Measurements from ENCODE around the gene PKD2. TPM values are rescaled to one million over a fixed set of nuclear protein-coding genes. Genes with fewer than 3 reads are reported as not detected.
A peak's percentile ranks its signal among the peaks of the same experiment; 100 is the strongest.

PKD2 gene
- total RNA-seq, 2 donors from 2014 or later: 254 to 259 TPM

- Histone ChIP-seq H3K4me1 (ENCODE audit: control insufficient read depth in 1 of 2, low read depth in 2 of 2) (peaks cover 5 to 38% of the 10 kb centered on the region in 2 donors), H3K9me3 (no peaks in the 10 kb centered on the region), H3K36me3 (peaks cover 22% of the 10 kb centered on the region), H3K27ac (no peak overlapping the region), H3K27me3 (replicated peaks; ENCODE audit: insufficient read depth) (no peaks in the 10 kb centered on the region), H3K4me3 (no peak overlapping the region)
- ATAC-seq (ENCODE audit: insufficient number of reproducible peaks, low FRiP score, low read depth) (no peak), DNase-seq (ENCODE audit: low spot score) (no peak)
- no peak for TF ChIP-seq CTCF (IDR thresholded peaks at IDR 0.05)
Observed at GRCh38 chr4:88027611-88028608, 20.5 kb downstream of the PKD2 start.

- peak overlapping the region in 1 of 2 donors; percentile 2 for H3K27ac ChIP-seq
- ATAC-seq (ENCODE audit: insufficient number of reproducible peaks, low FRiP score, low read depth): no peak
- peaks cover 5 to 32% of the 10 kb centered on the region in 2 donors for H3K4me1 ChIP-seq (ENCODE audit: control insufficient read depth in 1 of 2, low read depth in 2 of 2)
- DNase-seq (ENCODE audit: low spot score): no peak
- H3K9me3 ChIP-seq: no peaks in the 10 kb centered on the region
- no peak for TF ChIP-seq CTCF (IDR thresholded peaks at IDR 0.05)
- H3K36me3 ChIP-seq: peaks cover 23% of the 10 kb centered on the region
- H3K4me3 ChIP-seq: no peak overlapping the region
- no peaks in the 10 kb centered on the region for H3K27me3 ChIP-seq (replicated peaks; ENCODE audit: insufficient read depth)
Observed at GRCh38 chr4:88028946-88029345, 21.5 kb downstream of the PKD2 start.

GRCh38 chr4:88029556-88029955 lies 22.1 kb downstream of the PKD2 start:
- peak overlapping the region; percentile 2 to 7 for H3K27ac ChIP-seq

GRCh38 chr4:88030565-88031310 lies 23.3 kb downstream of the PKD2 start:
- no peak overlapping the region for H3K4me3 ChIP-seq
- peaks cover 30% of the 10 kb centered on the region for H3K36me3 ChIP-seq
- no peaks in the 10 kb centered on the region for H3K9me3 ChIP-seq
- ATAC-seq (ENCODE audit: insufficient number of reproducible peaks, low FRiP score, low read depth): no peak
- no peak for DNase-seq (ENCODE audit: low spot score)
- no peak overlapping the region for H3K27ac ChIP-seq
- TF ChIP-seq CTCF (IDR thresholded peaks at IDR 0.05): no peak
- H3K4me1 ChIP-seq (ENCODE audit: control insufficient read depth in 1 of 2, low read depth in 2 of 2): peaks cover 5 to 28% of the 10 kb centered on the region in 2 donors
- H3K27me3 ChIP-seq (replicated peaks; ENCODE audit: insufficient read depth): no peaks in the 10 kb centered on the region

More at GRCh38 chr4:88029556-88029955, 22.1 kb downstream of the PKD2 start:
- Histone ChIP-seq H3K4me3 (no peak overlapping the region), H3K9me3 (no peaks in the 10 kb centered on the region), H3K36me3 (peaks cover 24% of the 10 kb centered on the region), H3K27me3 (replicated peaks; ENCODE audit: insufficient read depth) (no peaks in the 10 kb centered on the region), H3K4me1 (ENCODE audit: control insufficient read depth in 1 of 2, low read depth in 2 of 2) (peaks cover 5 to 28% of the 10 kb centered on the region in 2 donors)
- DNase-seq (ENCODE audit: low spot score) (no peak), ATAC-seq (ENCODE audit: insufficient number of reproducible peaks, low FRiP score, low read depth) (no peak)
- no peak for TF ChIP-seq CTCF (IDR thresholded peaks at IDR 0.05)

- Histone ChIP-seq H3K27me3 (replicated peaks; ENCODE audit: insufficient read depth) (no peaks in the 10 kb centered on the region), H3K27ac (no peak overlapping the region), H3K4me1 (ENCODE audit: control insufficient read depth in 1 of 2, low read depth in 2 of 2) (peaks cover 0 to 19% of the 10 kb centered on the region in 2 donors), H3K9me3 (no peaks in the 10 kb centered on the region), H3K36me3 (peaks cover 40% of the 10 kb centered on the region), H3K4me3 (no peak overlapping the region)
- TF ChIP-seq CTCF (IDR thresholded peaks at IDR 0.05): peak; percentile 44
- DNase-seq (ENCODE audit: low spot score): no peak
- no peak for ATAC-seq (ENCODE audit: insufficient number of reproducible peaks, low FRiP score, low read depth)
Observed at GRCh38 chr4:88033309-88033708, 25.9 kb downstream of the PKD2 start.
